WTC11 (cell line): ENCODE results near the gene GALNT5. TPM values are rescaled to one million over a fixed set of nuclear protein-coding genes. Genes with fewer than 3 reads are reported as not detected.

Source experiments
- ATAC-seq: fragments of 200-7000 bp; cut with Tn5 transposase; 2 replicates; pipeline ENCODE4 v1.10.0; 2021; ENCODE audit warnings: mild to moderate bottlenecking, moderate library complexity
- CTCF ChIA-PET: fragments of 300-600 bp; sonication (Branson Sonifier 250); formaldehyde crosslinking; loops from one replicate; lab custom pipeline; 2021; ENCODE audit warnings: antibody characterized with exemption; lab: Charles Lee
- POLR2A ChIA-PET: fragments of 350-600 bp; sonication (Branson Sonifier 250); formaldehyde crosslinking; loops from one replicate; lab custom pipeline; 2021; ENCODE audit warnings: antibody characterized with exemption; lab: Charles Lee
- DNase-seq: peaks from one replicate; pipeline ENCODE4 v3.0.0; 2021; ENCODE audit warnings: low spot score
- H3K27ac Mint-ChIP-seq: 2 replicates; pipeline ENCODE4 v1.8.0; 2021; ENCODE audit warnings: mixed read lengths
- H3K27me3 Mint-ChIP-seq: 2 replicates; pipeline ENCODE4 v1.8.0; 2021; ENCODE audit warnings: low read depth, mild to moderate bottlenecking, moderate library complexity, mixed read lengths
- H3K36me3 Mint-ChIP-seq: 2 replicates; pipeline ENCODE4 v1.8.0; 2021; ENCODE audit warnings: mixed read lengths
- H3K4me1 Mint-ChIP-seq: 2 replicates; pipeline ENCODE4 v1.8.0; 2022; ENCODE audit warnings: mixed read lengths
- H3K4me3 Mint-ChIP-seq: 2 replicates; pipeline ENCODE4 v1.8.0; 2021; ENCODE audit warnings: mild to moderate bottlenecking, moderate library complexity, mixed read lengths
- H3K9me3 Mint-ChIP-seq: 2 replicates; pipeline ENCODE4 v1.8.0; 2021; ENCODE audit warnings: mixed read lengths
- ATF1 ChIP-seq: sonication (generic); formaldehyde crosslinking; IDR thresholded peaks from 2 replicates; pipeline ENCODE4 v1.8.1; 2023; ENCODE audit warnings: mild to moderate bottlenecking, moderate library complexity, missing genetic modification reagents
- ATF3 ChIP-seq: sonication (generic); formaldehyde crosslinking; conservative IDR thresholded peaks from 2 replicates; pipeline ENCODE4 v1.8.1; 2022; ENCODE audit warnings: mild to moderate bottlenecking, missing genetic modification reagents
- ATF6 ChIP-seq: sonication (generic); formaldehyde crosslinking; IDR thresholded peaks from 2 replicates; pipeline ENCODE4 v1.8.1; 2023; ENCODE audit warnings: mild to moderate bottlenecking, missing genetic modification reagents
- CREB1 ChIP-seq: sonication (generic); formaldehyde crosslinking; IDR thresholded peaks from 2 replicates; pipeline ENCODE4 v1.8.0; 2023; ENCODE audit warnings: mild to moderate bottlenecking, missing genetic modification reagents
- E2F4 ChIP-seq: sonication (generic); formaldehyde crosslinking; IDR thresholded peaks from 2 replicates; pipeline ENCODE4 v1.8.1; 2022; ENCODE audit warnings: low read depth, mild to moderate bottlenecking, moderate library complexity, missing genetic modification reagents, borderline replicate concordance
- GTF2I ChIP-seq: fragments of 250-450 bp; sonication (Bioruptor Pico); conservative IDR thresholded peaks from 2 replicates; pipeline ENCODE4 v1.4.0; 2021; ENCODE audit warnings: mild to moderate bottlenecking
- MAX ChIP-seq: sonication (generic); formaldehyde crosslinking; IDR thresholded peaks from 2 replicates; pipeline ENCODE4 v1.8.0; 2022; ENCODE audit warnings: mild to moderate bottlenecking, missing genetic modification reagents
- MLX ChIP-seq: sonication (generic); formaldehyde crosslinking; IDR thresholded peaks from 2 replicates; pipeline ENCODE4 v1.8.1; 2023; ENCODE audit warnings: mild to moderate bottlenecking, missing genetic modification reagents, moderate library complexity
- OVOL2 ChIP-seq: fragments of 250-450 bp; sonication (Bioruptor Pico); IDR thresholded peaks from 2 replicates; pipeline ENCODE4 v1.9.0; 2021; ENCODE audit warnings: mild to moderate bottlenecking, borderline replicate concordance
- PREB ChIP-seq: sonication (generic); formaldehyde crosslinking; IDR thresholded peaks from 2 replicates; pipeline ENCODE4 v1.8.1; 2022; ENCODE audit warnings: mild to moderate bottlenecking, missing genetic modification reagents, moderate library complexity, borderline replicate concordance
- ZBTB21 ChIP-seq: sonication (generic); formaldehyde crosslinking; IDR thresholded peaks from 2 replicates; pipeline ENCODE4 v1.8.1; 2023; ENCODE audit warnings: mild to moderate bottlenecking, missing genetic modification reagents, borderline replicate concordance
- ZNF281 ChIP-seq: sonication (generic); formaldehyde crosslinking; IDR thresholded peaks from 2 replicates; pipeline ENCODE4 v1.8.0; 2023; ENCODE audit warnings: mild to moderate bottlenecking, missing genetic modification reagents
- ZNF317 ChIP-seq: sonication (generic); formaldehyde crosslinking; IDR thresholded peaks from 2 replicates; pipeline ENCODE4 v1.8.1; 2023; ENCODE audit warnings: low read depth, mild to moderate bottlenecking, moderate library complexity, missing genetic modification reagents, borderline replicate concordance
- ZNF512 ChIP-seq: sonication (generic); formaldehyde crosslinking; IDR thresholded peaks from 2 replicates; pipeline ENCODE4 v1.8.1; 2022; ENCODE audit warnings: missing genetic modification reagents, borderline replicate concordance
- ZNF671 ChIP-seq: fragments of 250-450 bp; sonication (Bioruptor Pico); IDR thresholded peaks from 2 replicates; pipeline ENCODE4 v1.8.0; 2021; ENCODE audit warnings: mild to moderate bottlenecking
- total RNA-seq: library from RNA; stranded (reverse); gene quantifications from 3 replicates; pipeline ENCODE4 v1.2.3, GENCODE V29; 2021

The GALNT5 gene
- total RNA-seq, 1 experiment from 2014 or later, result 0.17 TPM

- TF ChIP-seq ZNF512 (CRISPR knock-in tag) (no peak), ATF3 (CRISPR knock-in tag) (no peak), OVOL2 (CRISPR knock-in tag) (no peak)
These were observed 28.6 kb upstream of the GALNT5 start (continued) for GRCh38 chr2:157228946-157229345.

- Mint-ChIP-seq H3K9me3 (peaks cover 13% of the 10 kb centered on the region; the same call in 1 of the 2 replicates), H3K27me3 (no peaks in the 10 kb centered on the region), H3K36me3 (0 out of 2 replicates have a peak, but pooled peaks cover 3% of the 10 kb centered on the region), H3K4me3 (no peak overlapping the region), H3K4me1 (no peaks in the 10 kb centered on the region), H3K27ac (no peak overlapping the region)
- ATAC-seq (no peak), DNase-seq (no peak)
- CTCF ChIA-PET, result no interaction called here
- TF ChIP-seq E2F4 (CRISPR knock-in tag) (no peak), ZNF281 (no peak), ATF6 (CRISPR knock-in tag) (no peak), MAX (CRISPR knock-in tag) (no peak), PREB (CRISPR knock-in tag) (no peak), ATF1 (CRISPR knock-in tag) (no peak), CREB1 (no peak), ZBTB21 (CRISPR knock-in tag) (no peak), ZNF512 (CRISPR knock-in tag) (no peak), ZNF317 (CRISPR knock-in tag) (no peak), ZNF671 (CRISPR knock-in tag) (no peak), MLX (CRISPR knock-in tag) (no peak), ATF3 (CRISPR knock-in tag) (no peak), GTF2I (no peak)
- POLR2A ChIA-PET, result no interaction called here
These were observed 27.9 kb upstream of the GALNT5 start for GRCh38 chr2:157229572-157229971.
